Activated CD8-positive, alpha-beta memory T cell treated with anti-CD3 and anti-CD28 coated beads, Interleukin-2, amount 50 U/mL, for 24 hours (primary cell): ENCODE data around the gene PPRC1.
"Not testable (repeated sequence)": the region's sequence is repeated elsewhere in the genome, so short reads cannot be mapped to it uniquely, and the experiment has no call there.

ENCODE experiments used
- DNase-seq: peaks from one replicate; pipeline ENCODE4 v3.0.0-alpha.2; 2020; ENCODE audit errors: extremely low read depth

Gene PPRC1

DNA sequence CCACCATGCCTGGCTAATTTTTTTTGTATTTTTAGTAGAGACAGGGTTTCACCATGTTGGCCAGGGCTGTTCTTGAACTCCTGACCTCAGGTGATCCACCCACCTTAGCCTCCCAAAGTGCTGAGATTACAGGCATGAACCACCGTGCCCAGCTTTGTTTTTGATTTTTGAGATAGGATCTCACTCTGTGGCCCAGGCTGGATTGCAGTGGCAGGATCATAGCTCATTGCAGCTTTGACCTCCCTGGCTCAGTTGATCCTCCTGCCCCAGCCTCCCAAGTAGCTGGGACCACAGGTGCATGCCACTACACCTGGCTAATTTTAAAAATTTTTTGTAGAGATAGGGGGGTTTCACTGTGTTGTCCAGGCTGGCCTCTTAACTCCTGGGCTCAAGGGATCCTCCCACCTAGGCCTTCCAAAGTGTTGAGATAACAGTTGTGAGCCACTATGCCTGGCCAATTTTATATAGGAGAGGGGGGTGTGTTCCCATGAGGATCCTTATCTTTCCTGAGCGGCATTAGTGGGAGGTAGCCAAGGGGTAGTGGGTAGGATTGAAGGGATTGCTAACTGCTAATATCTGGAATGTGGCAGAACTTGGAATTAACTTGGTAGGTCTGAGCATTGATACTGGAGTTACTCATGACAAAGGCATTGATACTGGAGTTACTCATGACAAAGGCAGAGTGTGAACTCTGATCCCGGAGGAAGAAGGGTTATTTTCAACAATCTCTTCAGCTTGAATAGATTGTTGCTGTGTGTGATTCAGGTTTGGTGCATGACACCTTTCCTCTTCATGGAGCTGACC is 18.3 kb downstream of the PPRC1 start:
- DNase-seq, result no peak

DNA sequence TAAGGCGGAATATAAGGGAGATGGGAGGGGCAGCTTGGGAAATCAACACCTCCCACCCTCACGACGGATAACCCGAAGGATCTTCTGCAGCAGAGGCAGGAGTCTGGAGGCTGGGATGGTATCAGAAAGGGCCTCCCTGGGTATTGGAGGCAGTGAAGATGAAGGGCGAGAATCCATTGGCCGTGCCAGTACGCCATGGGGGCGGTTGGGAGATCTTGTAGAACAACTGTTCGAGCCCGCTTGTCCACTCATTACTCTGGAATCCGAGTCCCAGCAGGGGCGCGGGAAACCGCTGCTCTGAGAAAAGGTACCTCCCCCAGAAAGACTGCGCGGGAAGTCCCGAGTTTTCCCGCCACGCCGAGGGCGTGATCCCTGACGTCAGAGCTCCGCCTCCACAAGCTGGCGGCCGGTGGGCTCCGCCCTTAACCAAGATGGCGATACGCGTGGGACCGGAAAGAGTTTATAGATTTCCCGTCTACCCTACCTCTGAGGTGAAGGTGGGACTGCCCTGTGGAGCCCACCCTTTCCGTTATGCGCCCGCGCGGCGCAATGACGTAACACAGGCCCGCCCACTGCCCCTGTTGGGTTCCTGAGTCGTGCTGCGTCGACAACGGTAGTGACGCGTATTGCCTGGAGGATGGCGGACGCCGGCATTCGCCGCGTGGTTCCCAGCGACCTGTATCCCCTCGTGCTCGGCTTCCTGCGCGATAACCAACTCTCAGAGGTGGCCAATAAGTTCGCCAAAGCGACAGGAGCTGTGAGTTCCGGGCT is 19.1 kb downstream of the PPRC1 start, which contains the start of gene NOLC1:
NOLC1 (plus strand) TSS at position 616 of the 771 bp plus-strand sequence; CDS start at position 638, 22 bp downstream.
- DNase-seq, result peak; percentile 98

DNA sequence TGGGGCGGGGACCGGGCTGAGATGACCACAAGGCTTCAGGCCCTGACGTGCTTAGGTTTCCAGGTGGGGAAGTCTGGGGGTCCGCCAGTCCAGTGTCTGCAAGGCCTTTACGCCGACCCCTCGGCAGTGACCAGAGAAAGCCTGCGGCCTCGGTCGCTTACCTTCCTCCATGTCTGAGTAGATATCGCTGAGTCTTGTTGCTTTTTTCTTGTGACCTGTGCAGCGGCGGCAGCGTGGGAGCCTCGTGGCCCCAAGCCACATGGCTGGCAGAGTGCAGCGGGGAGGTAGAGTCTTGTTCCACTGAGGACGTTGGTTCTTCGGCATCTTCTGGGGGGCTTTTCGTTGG is 19.7 kb downstream of the PPRC1 start:
- DNase-seq, result peak; percentile 34

DNA sequence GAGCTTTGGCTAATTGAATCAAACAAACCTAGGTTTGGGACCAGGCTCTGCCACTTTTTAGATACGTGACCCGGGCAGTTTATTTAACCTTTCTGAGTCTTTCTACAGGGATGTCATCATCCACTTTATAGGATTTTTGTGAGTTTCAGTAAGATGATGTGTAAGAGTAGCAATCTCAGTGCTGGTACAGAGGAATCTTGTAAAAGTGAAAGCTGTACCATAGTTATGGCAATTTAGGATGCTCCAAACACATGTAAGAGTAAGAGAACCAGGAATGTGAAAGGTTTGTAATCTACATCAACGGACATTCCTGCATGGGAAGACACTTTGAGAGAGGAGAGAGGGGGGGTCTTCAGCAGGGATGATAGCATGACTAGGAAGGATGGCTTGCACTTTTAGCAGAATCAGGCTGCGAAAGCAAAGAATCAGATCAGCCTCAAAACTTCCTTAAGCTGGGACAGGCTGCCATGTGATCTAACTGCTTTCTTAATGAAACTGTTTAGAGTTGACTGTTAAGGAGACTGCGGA is 20.3 kb downstream of the PPRC1 start:
- no peak for DNase-seq

DNA sequence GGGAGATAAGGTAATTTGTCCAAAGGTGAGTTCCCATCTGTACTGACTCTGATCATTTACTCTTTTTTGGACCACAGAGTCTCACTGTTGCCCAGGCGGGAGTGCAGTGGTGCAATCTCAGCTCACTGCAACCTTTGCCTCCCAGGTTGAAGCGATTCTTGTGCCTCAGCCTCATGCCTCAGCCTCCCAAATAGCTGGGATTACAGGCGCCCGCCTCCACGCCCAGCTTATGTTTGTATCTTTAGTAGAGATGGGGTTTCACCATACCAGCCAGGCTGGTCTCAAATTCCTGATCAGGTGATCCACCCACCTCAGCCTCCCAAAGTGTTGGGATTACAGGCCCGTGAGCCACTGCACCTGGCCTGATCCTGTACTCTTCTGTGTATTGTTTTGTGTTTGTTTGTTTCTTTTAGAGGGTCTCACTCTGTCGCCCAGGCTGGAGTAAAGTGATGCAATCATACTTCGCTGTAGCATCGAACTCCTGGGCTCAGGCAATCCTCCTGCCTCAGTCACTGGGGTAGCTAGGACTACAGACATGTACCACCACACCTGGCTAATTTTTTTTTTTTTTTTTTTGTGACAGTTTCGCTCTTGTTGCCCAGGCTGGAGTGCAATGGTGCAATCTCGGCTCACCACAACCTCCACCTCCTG is 21.8 kb downstream of the PPRC1 start:
- no peak for DNase-seq

DNA sequence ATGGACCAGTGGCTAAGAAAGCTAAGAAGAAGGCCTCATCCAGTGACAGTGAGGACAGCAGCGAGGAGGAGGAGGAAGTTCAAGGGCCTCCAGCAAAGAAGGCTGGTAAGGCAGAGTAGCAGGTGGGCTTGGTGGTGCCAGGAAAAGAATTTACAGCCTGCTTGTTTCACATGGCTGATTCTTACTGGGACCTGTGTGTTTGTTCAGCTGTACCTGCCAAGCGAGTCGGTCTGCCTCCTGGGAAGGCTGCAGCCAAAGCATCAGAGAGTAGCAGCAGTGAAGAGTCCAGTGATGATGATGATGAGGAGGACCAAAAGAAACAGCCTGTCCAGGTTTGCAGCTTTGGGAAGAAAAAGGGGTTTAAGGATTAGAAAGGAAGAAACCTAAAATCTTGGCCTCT is 24.4 kb downstream of the PPRC1 start:
- no peak for DNase-seq

DNA sequence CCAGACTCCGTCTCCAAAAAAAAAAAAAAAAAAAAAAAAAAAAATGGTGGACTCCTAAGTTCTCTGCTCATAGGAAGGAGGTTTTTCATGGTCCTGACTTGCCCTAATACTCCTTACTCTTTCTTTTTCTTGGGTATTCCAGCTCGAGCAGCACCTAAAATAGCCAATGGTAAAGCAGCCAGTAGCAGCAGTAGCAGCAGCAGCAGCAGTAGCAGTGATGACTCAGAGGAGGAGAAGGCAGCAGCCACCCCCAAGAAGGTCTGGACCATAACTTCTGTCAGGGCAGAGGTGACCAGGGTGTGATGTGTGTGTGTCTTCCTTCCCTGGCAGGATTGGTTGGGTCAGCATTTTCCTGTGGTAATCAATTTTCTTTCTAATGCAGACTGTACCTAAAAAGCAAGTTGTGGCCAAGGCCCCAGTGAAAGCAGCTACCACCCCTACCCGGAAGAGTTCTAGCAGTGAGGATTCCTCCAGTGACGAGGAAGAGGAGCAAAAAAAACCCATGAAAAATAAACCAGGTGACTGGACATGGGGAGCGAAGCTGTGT is 26.3 kb downstream of the PPRC1 start:
- DNase-seq, result no peak

DNA sequence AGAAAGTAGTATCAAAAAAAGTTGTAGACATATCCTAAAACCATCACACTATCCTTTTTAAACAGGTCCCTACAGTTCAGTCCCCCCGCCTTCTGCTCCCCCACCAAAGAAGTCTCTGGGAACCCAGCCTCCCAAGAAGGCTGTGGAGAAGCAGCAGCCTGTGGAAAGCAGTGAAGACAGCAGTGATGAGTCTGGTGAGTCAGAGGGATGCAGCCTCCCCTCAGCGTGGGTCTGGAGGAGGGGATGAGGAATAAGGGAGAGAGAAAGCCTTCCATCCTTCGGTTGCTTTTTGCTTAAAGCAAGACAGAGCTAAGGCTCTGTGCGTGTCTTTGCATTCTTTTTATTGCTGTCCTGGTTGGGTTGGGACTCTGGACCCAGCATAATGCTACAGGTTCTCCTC is 27.0 kb downstream of the PPRC1 start:
- DNase-seq, result no peak

DNA sequence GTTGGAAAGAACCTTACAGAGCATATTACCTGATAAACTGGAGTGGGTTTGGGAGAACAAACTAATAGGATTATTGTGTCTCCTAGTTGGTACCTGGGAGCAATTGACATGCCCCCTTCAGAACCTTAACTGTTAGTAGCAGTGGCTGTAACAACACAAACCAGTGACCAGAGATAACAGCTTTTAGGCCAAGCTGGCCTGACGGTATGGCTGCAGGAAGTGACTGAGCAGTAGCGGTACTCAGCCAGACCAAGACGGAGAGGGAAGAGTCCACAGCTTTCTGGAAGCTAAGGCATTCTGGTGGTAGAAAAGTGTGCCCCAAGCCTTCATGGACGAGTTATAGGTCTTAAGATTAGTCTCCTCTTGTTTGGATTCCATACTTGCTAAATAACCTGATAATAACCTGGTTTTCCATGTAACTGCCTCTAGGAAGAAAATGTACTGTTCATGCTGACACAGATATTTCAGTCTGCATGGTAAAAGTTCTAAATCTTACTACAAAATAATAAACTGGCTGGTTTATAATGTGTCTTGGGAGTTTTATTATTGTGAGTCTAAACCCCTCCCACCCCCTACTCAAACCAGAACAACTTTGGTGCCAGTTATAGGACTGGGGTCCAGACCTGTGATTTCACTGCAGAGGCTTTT is 30.6 kb downstream of the PPRC1 start:
- DNase-seq, result no peak

DNA sequence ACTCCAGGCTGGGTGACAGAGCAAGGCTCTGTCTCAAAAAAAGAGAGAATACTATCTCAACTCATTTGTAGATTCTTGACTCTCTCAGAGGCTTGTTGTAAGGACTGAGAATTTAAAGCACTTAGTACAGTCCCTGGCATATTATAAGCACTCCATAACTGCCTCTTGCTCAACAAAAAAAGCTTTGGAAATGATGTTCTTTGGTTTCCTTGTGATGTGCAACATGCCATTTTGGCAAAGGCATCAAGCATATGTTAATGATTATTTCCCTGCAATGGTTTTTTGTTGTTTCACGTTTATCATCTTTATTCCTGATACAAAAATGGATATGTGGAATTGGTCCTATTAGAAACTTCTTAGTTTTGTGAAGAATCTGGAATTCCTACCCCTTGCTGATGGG is 35.0 kb downstream of the PPRC1 start:
- no peak for DNase-seq

DNA sequence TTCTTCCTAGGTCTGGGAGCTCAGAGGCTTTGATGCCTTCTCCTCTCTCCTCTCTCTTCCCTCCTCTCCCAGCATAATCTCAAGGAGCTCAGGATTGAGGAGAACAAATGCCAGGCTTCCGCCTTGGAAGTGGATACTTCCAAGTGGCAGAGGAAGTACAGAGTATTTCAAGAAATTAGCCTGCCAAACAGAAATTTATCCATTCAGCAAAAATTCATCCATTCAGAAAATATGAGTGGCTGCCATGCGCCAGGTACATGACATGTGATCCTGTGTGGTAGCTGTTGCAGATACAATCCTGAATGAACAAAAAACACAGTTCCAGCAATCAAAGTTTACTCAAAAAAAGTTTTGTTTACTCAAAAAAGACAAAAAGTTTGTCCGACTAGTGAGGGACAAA is 37.8 kb downstream of the PPRC1 start:
- no peak for DNase-seq

DNA sequence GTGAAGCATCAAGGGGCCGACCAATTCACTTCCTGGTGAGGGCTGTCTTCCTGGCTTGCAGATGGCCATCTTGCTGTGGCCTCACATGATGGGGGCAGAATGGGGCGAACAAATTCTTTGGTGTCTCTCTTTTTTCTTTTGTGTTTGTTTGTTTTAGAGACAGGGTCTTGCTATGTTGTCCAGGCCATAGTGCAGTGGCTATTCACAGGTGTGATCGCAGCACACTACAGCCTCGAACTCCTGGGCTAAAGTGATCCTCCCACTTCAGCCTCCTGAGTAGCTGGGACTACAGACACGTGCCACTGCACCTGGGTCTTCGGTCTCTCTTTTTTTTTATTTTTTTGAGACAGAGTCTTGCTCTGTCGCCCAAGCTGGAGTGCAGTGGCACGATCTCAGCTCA is 39.4 kb downstream of the PPRC1 start:
- no peak for DNase-seq

DNA sequence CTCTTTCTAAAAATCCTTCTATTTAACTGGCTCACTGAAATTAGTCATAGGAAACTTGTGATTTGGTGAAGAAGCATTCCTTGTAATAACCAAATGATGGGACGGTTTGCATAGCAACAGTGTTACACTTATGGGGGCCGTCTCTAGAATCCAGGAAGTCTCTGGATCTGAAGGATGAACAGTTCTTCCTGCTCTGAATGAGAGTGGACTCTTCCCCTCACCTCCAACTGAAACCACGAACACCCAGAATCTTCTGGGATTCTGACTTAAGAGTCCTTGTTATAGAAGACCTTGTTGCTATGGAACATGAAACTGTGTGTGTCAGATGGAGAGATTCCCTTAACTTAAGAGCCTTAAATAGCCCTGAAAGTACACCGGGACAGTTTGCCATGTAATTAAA is 42.6 kb downstream of the PPRC1 start:
- DNase-seq, result no peak

DNA sequence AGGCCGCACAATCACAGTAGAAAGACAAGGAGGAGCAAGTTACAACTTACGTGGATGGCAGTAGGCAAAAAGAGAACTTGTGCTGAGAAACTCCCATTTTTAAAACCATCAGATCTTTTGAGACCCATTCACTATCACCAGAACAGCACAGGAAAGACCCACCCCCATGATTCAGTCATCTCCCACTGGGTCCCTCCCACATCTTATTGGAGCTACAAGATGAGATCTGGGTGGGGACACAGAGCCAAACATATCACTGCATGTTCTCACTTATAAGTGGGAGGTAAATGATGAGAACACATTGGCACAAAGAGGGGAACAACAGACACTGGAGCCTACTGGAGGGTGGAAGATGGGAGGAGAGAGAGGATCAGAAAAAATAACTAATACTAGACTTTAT is 51.8 kb downstream of the PPRC1 start:
- DNase-seq, result no peak

DNA sequence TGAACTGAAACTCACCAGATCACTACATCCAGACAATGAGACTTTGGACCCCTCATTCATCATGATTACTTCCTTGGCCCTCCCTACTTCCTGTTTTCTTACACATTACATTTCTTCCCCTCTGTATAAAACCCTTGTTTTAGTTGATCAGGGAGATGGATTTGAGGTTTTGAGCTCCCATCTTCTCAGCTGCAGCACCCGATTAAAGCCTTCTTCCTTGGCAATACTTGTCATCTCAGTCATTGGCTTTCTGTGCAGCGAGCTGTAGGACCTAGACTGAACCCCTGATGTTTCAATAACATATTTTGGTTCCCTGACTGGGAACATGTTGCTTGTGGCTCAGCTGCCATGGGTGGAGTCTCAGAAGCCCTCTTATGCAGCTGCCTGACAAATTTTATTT is 52.4 kb downstream of the PPRC1 start:
- DNase-seq, result no peak

DNA sequence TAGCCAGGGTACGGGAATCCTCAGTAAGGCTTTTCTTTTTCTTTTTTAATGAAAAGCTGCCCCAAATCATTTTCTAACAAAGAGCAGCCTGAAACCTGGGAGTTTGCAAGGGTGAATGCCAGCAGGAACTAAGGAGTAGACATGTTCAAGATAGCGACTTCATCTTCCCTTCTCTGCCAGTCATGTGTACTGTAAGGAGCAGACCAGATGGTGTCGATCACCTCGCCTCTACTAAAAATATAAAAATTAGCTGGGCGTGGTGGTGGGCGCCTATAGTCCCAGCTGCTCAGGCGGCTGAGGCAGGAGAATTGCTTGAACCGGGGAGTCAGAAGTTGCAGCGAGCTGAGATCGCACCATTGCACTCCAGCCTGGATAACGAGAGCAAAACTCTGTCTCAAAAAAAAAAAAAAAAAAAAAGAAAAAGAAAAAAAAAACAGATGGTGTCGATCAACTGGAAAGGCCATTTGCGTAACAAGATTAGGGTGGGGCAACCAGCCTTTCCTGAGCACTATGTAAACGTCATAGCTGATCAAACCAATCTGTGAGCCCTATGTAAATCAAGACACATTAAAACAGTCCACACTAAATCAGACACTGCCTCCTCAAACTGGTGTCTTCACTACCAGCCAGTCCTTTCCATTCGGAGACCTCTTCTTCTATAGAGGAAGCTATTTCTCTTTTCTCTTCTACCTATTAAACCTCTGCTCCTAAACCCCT is 53.1 kb downstream of the PPRC1 start:
- DNase-seq, result no peak

DNA sequence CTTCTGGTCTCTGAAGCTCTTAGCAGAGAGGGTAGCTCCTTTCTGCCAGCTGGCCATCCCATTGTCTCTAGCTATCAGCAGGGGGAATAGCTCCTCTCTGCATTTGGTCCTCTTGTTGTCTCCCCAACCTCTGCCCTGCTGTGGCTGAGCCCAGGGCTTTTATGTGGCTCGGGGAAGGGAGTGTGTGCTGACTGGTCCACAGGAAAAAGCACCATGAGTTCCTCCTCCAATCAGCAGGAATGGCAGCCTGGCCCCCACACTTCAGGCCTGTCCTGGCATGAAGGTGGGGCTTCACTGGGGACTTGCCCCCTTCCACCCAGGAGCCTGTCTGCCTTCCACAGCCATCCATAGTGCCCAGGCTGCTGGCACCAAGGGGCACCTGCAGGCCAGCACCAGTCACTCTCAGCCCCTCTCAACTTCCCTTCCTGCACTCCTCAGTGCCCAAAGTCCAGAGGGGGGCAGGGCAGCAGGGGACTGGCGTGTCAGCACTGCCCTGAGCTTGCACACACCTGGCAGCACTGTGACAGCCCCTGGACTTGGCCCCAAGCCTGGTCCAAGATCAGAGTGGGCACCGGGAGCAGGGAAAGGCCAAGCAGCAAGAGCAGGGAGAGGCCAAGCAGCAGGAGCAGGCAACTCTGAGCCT is 55.6 kb downstream of the PPRC1 start:
- DNase-seq, result no peak

DNA sequence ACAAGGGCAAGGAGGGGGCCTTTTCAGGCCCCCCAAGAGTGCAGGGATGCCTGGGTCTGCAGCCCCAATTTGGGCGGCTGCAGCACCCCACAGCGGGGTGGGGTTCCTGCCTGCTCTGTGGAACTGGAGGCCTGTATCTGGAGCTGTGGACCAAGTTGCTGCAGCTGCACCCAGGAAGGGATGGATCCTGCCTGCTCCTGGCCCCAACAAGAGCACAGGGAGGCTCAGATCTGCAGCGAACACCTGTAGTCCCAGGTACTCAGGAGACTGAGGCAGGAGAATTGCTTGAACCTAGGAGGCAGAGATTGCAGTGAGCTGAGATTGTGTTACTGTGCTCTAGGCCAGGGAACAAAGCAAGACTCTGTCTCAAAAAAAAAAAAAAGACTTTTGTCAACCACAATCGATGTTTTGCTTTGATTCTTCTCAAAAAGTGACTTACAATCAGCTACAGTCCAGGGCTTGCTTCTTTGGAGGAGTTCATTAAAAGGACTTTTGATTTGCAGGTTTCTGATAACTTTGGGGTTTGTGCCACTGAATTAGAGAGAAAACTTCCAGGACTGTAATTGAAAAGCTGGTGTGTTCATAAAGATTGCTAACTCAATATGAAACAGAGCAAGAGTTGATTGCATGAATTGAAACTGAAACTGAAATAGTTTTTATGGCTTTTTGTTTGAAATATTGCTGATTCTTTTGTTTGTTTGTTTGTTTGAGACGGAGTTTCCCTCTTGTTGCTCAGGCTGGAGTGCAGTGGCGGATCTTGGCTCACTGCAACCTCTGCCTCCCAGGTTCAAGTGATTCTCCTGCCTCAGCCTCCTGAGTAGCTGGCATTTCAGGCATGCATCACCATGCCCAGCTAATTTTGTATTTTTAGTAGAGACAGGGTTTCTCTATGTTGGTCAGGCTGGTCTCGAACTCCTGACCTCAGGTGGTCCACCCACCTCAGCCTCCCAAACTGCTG is 56.4 kb downstream of the PPRC1 start:
- DNase-seq, result not testable (repeated sequence)

DNA sequence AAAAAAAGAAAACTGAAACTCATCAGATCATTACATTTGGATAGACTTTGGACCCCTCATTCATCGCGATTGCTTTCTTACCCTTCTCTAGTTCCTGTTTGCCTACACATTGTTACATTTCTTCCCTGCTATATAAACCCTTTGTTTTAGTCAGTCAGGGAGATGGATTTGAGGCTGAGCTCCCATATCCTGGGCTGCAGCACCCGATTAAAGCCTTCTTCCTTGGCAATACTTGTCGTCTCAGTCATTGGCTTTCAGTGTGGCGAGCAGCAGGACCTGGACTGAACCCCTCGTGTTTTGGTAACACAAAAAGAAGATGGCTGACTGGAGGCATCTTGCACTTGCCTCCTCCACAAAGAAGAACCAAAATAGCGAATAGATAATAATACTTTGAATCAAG is 59.1 kb downstream of the PPRC1 start:
- DNase-seq, result no peak
